NCI-H748 (cell line): ENCODE data around the gene ZNF618.

Experiments used
- DNase-seq: peaks from one replicate; lab custom pipeline; 2025; ENCODE audit not compliant: unreplicated experiment; lab: John Stamatoyannopoulos, UW

The ZNF618 gene

GRCh38 chr9:113931777-113932176 lies 55.7 kb downstream of the ZNF618 start:
- no peak for DNase-seq

- DNase-seq: no peak
These were observed 56.9 kb downstream of the ZNF618 start for GRCh38 chr9:113932906-113933584.

- DNase-seq: no peak
These were observed 57.6 kb downstream of the ZNF618 start for GRCh38 chr9:113933671-113934070.

GRCh38 chr9:113934167-113934828 lies 58.2 kb downstream of the ZNF618 start:
- DNase-seq: no peak

GRCh38 chr9:113934829-113935676 lies 58.9 kb downstream of the ZNF618 start:
- no peak for DNase-seq

GRCh38 chr9:113935677-113936380 lies 59.7 kb downstream of the ZNF618 start:
- no peak for DNase-seq

GRCh38 chr9:113940077-113940476 lies 64.0 kb downstream of the ZNF618 start:
- no peak for DNase-seq

- DNase-seq: no peak
These were observed 64.9 kb downstream of the ZNF618 start for GRCh38 chr9:113941056-113941455.

GRCh38 chr9:113941526-113941925 lies 65.4 kb downstream of the ZNF618 start:
- DNase-seq: no peak

GRCh38 chr9:113943112-113944009 lies 67.3 kb downstream of the ZNF618 start:
- no peak for DNase-seq

GRCh38 chr9:113945784-113946183 lies 69.7 kb downstream of the ZNF618 start:
- DNase-seq: no peak

- DNase-seq: no peak
These were observed 70.5 kb downstream of the ZNF618 start for GRCh38 chr9:113946496-113947115.

- no peak for DNase-seq
These were observed 71.8 kb downstream of the ZNF618 start for GRCh38 chr9:113947941-113948340.

GRCh38 chr9:113948891-113949570 lies 72.9 kb downstream of the ZNF618 start:
- DNase-seq: no peak

GRCh38 chr9:113949571-113950078 lies 73.5 kb downstream of the ZNF618 start:
- no peak for DNase-seq

- DNase-seq: no peak
These were observed 74.3 kb downstream of the ZNF618 start for GRCh38 chr9:113950195-113951031.

- DNase-seq: no peak
These were observed 74.9 kb downstream of the ZNF618 start for GRCh38 chr9:113951032-113951372.

GRCh38 chr9:113952676-113953075 lies 76.6 kb downstream of the ZNF618 start:
- no peak for DNase-seq
